ENCODE measurements around the gene TBC1D12.

The TBC1D12 gene

DNA sequence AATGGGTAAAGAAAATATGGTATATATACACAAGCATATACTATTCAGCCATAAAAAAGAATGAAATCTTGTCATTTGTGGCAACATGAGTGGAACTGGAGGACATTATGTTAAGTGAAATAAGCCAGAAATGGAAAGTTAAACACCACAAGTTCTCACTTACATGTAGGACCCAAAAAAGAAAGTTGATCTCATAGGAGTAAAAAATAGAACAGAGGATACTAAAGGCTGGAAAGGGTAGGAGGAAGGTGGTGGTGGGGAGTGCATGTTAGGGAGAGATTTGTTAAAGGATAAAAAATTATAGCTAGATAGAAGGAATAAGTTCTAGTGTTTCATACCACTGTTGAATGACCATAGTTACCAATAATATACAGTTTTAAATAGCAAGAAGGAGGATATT, 48.4 kb downstream of the TBC1D12 start:
- Histone ChIP-seq H3K27ac (no peak overlapping the region), H3K27me3 (ENCODE audit: insufficient read depth, low read depth) (no peaks in the 10 kb centered on the region), H3K9ac (no peak overlapping the region), H3K36me3 (ENCODE audit: insufficient read depth) (no peaks in the 10 kb centered on the region), H3K4me2 (no peak overlapping the region), H4K20me1 (ENCODE audit: insufficient read depth) (no peaks in the 10 kb centered on the region), H2AFZ (ENCODE audit: low read depth) (no peak overlapping the region), H3K79me2 (ENCODE audit: insufficient read depth, low read depth) (no peaks in the 10 kb centered on the region), H3K4me3 (IDR thresholded peaks at IDR 0.05; ENCODE audit: insufficient read depth, low read depth, low read length) (no peak overlapping the region), H3K4me1 (ENCODE audit: low read depth, poor library complexity, severe bottlenecking) (no peaks in the 10 kb centered on the region)
- no peak for TF ChIP-seq CTCF (conservative IDR thresholded peaks at IDR 0.05; ENCODE audit: low read depth, low read length)

DNA sequence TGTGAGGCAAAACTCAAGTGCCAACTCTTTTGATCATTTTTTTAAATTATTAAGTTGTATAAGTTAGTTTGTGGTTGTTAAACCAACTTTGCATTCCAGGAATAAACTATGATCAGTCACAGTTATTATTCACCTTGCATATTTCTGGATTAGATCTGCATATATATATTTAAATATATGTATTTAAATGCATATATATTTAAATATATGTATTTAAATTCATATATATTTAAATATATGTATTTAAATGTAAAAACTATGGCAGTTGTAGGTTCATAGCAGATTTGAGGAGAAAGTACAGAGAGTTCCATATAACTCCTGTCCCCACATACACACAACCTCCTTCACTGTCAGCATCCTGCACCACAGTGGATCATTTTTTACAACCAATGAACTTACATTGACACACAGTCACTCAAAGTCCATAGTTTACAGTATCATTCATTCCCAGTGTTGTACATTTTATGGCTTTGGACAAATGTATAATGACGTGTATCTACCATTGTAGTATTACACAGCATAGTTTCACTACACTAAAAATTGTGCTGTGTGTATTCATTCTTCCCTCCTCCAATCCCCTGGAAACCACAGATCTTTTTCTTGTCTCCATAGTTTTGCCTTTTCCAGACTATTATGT, 49.7 kb downstream of the TBC1D12 start:
- no peak overlapping the region for H3K4me3 ChIP-seq (IDR thresholded peaks at IDR 0.05; ENCODE audit: insufficient read depth, low read depth, low read length)
- H3K9ac ChIP-seq: no peak overlapping the region
- H3K79me2 ChIP-seq (ENCODE audit: insufficient read depth, low read depth): no peaks in the 10 kb centered on the region
- H4K20me1 ChIP-seq (ENCODE audit: insufficient read depth): no peaks in the 10 kb centered on the region
- no peak overlapping the region for H3K4me2 ChIP-seq
- no peaks in the 10 kb centered on the region for H3K27me3 ChIP-seq (ENCODE audit: insufficient read depth, low read depth)
- H3K4me1 ChIP-seq (ENCODE audit: low read depth, poor library complexity, severe bottlenecking): no peaks in the 10 kb centered on the region
- H3K27ac ChIP-seq: no peak overlapping the region
- no peak for TF ChIP-seq CTCF (conservative IDR thresholded peaks at IDR 0.05; ENCODE audit: low read depth, low read length)
- H3K36me3 ChIP-seq (ENCODE audit: insufficient read depth): no peaks in the 10 kb centered on the region
- H2AFZ ChIP-seq (ENCODE audit: low read depth): no peak overlapping the region

DNA sequence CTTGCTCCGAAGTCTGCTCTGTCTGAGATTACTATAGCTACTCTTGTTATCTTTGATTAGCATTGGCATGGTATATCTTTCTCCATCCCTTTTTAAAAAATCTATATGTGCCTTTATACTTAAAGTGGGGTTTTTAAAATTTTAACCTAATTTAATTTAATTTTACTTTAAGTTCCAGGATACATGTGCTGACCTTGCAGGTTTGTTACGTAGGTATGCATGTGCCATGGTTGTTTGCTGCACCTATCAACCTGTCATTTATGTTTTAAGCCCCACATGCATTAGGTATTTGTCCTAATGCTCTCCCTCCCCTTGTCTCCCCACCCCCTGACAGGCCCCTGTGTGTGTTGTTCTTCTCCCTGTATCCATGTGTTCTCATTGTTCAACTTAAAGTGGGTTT, 54.6 kb downstream of the TBC1D12 start:
- no peak for TF ChIP-seq CTCF (conservative IDR thresholded peaks at IDR 0.05; ENCODE audit: low read depth, low read length)
- Histone ChIP-seq H3K36me3 (ENCODE audit: insufficient read depth) (no peaks in the 10 kb centered on the region), H3K79me2 (ENCODE audit: insufficient read depth, low read depth) (no peaks in the 10 kb centered on the region), H3K4me1 (ENCODE audit: low read depth, poor library complexity, severe bottlenecking) (peaks cover 4% of the 10 kb centered on the region), H3K9ac (no peak overlapping the region), H3K4me3 (IDR thresholded peaks at IDR 0.05; ENCODE audit: insufficient read depth, low read depth, low read length) (no peak overlapping the region), H3K27ac (no peak overlapping the region), H3K4me2 (no peak overlapping the region), H4K20me1 (ENCODE audit: insufficient read depth) (no peaks in the 10 kb centered on the region), H3K27me3 (ENCODE audit: insufficient read depth, low read depth) (no peaks in the 10 kb centered on the region), H2AFZ (ENCODE audit: low read depth) (no peak overlapping the region)

DNA sequence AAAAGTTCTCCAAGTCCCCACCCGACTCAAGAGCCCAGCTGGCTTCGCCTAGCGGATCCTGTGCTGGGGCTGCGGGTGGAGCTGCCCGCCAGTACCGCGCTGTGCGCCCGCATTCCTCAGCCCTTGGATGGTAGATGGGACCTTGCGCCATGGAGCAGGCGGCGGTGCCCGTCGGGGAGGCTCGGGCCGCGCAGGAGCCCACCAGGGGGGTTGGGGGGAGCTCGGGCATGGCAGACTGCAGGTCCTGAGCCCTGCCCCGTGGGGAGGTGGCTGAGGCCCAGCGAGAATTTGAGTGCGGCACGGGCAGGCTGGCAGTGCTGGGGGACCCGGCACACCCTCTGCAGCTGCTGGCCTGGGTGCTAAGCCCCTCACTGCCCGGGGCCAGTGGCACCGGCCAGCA, 57.0 kb downstream of the TBC1D12 start:
- Histone ChIP-seq H3K27ac (no peak overlapping the region), H4K20me1 (ENCODE audit: insufficient read depth) (no peaks in the 10 kb centered on the region), H3K4me2 (no peak overlapping the region), H3K79me2 (ENCODE audit: insufficient read depth, low read depth) (no peaks in the 10 kb centered on the region), H3K9ac (no peak overlapping the region), H3K36me3 (ENCODE audit: insufficient read depth) (no peaks in the 10 kb centered on the region), H3K27me3 (ENCODE audit: insufficient read depth, low read depth) (no peaks in the 10 kb centered on the region), H2AFZ (ENCODE audit: low read depth) (no peak overlapping the region), H3K4me3 (IDR thresholded peaks at IDR 0.05; ENCODE audit: insufficient read depth, low read depth, low read length) (no peak overlapping the region), H3K4me1 (ENCODE audit: low read depth, poor library complexity, severe bottlenecking) (peaks cover 4% of the 10 kb centered on the region)
- no peak for TF ChIP-seq CTCF (conservative IDR thresholded peaks at IDR 0.05; ENCODE audit: low read depth, low read length)
